Gastrocnemius medialis (tissue), 4 donors: ENCODE measurements around the gene HAAO.

ENCODE experiments used
- POLR2A ChIP-seq, 2 donors: fragments of 450-650 bp; IDR thresholded peaks; one replicate each; pipeline ENCODE4 v1.6.1; 2017; ENCODE audit warnings: antibody characterized with exemption in 2 of 2, mild to moderate bottlenecking in 2 of 2, moderate library complexity in 2 of 2
- TF ChIP-seq, protein P1 (sequence below), 5 experiments: fragments of 450-650 bp in 3 of 5; fragments of 200-600 bp in 2 of 5; sonication (generic) in 2 of 5; IDR thresholded peaks in 4 of 5; conservative IDR thresholded peaks in 1 of 5; 1 replicate in 4 of 5; 2 replicates in 1 of 5; pipeline ENCODE4 v1.5.1; 2016 to 2019; ENCODE audit warnings: antibody characterized with exemption in 5 of 5, mild to moderate bottlenecking in 3 of 5, moderate library complexity in 3 of 5

GRCh38 chr2:42789751-42790150 is 2.6 kb downstream of the HAAO start:
- TF ChIP-seq, protein P1, sequence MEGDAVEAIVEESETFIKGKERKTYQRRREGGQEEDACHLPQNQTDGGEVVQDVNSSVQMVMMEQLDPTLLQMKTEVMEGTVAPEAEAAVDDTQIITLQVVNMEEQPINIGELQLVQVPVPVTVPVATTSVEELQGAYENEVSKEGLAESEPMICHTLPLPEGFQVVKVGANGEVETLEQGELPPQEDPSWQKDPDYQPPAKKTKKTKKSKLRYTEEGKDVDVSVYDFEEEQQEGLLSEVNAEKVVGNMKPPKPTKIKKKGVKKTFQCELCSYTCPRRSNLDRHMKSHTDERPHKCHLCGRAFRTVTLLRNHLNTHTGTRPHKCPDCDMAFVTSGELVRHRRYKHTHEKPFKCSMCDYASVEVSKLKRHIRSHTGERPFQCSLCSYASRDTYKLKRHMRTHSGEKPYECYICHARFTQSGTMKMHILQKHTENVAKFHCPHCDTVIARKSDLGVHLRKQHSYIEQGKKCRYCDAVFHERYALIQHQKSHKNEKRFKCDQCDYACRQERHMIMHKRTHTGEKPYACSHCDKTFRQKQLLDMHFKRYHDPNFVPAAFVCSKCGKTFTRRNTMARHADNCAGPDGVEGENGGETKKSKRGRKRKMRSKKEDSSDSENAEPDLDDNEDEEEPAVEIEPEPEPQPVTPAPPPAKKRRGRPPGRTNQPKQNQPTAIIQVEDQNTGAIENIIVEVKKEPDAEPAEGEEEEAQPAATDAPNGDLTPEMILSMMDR (IDR thresholded peaks at IDR 0.05 in 4 of 5, conservative IDR thresholded peaks at IDR 0.05 in 1 of 5) = no peak
- no peak for TF ChIP-seq POLR2A (IDR thresholded peaks at IDR 0.05)
